ENCODE measurements around the gene KRTAP19-6.
"Not testable (repeated sequence)": the region's sequence is repeated elsewhere in the genome, so short reads cannot be mapped to it uniquely, and the experiment has no call there.

Gene KRTAP19-6

DNA sequence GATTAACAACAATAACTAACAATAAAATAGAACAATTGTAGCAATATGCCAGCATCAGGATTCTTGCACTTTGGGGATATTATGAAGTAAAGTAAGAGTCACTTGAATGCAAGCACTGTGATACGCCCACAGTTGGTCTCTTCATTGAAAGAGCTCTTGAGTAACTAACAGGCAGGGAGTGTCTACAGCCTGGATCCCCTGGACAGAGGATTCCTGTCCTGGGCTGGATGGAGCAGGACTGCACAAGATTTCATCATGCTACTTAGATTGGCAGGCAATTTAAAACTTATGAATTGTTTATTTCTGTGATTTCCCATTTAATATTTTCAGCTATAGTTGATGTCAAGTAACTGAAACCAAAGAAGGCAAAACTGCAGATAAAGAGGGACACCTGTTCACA lies 26.0 kb downstream of the KRTAP19-6 start:
- no peak for DNase-seq (ENCODE audit: low read depth)
- no peak overlapping the region for H3K4me3 ChIP-seq (replicated peaks; ENCODE audit: low read depth, low read length)
- TF ChIP-seq, protein P1, sequence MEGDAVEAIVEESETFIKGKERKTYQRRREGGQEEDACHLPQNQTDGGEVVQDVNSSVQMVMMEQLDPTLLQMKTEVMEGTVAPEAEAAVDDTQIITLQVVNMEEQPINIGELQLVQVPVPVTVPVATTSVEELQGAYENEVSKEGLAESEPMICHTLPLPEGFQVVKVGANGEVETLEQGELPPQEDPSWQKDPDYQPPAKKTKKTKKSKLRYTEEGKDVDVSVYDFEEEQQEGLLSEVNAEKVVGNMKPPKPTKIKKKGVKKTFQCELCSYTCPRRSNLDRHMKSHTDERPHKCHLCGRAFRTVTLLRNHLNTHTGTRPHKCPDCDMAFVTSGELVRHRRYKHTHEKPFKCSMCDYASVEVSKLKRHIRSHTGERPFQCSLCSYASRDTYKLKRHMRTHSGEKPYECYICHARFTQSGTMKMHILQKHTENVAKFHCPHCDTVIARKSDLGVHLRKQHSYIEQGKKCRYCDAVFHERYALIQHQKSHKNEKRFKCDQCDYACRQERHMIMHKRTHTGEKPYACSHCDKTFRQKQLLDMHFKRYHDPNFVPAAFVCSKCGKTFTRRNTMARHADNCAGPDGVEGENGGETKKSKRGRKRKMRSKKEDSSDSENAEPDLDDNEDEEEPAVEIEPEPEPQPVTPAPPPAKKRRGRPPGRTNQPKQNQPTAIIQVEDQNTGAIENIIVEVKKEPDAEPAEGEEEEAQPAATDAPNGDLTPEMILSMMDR (IDR thresholded peaks at IDR 0.05; ENCODE audit: low read length, missing control alignments), result no peak

DNA sequence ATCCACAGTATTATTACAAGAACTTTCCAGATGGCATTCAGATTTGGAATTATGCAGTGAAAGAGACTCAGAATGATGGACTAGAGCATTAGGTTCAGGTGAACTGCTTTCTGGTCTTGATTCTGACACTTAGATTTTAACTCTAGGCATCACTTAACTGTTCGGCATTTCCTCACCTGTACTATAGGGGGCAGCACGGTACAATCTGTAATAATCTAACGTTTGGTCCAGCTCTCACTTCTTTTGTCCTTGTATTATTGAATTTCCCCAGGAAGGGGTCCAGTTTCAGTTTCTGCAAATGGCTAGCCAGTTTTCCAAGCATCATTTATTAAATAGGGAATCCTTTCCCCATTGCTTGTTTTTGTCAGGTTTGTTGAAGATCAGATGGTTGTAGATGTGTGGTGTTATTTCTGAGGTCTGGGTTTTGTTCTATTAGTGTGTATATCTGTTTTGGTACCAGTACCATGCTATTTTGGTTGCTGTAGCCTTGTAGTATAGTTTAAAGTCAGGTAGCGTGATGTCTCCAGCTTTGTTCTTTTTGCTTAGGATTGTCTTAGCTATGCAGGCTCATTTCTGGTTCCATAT lies 36.0 kb downstream of the KRTAP19-6 start:
- not testable (repeated sequence) for DNase-seq (ENCODE audit: low read depth); H3K4me3 ChIP-seq (replicated peaks; ENCODE audit: low read depth, low read length)

DNA sequence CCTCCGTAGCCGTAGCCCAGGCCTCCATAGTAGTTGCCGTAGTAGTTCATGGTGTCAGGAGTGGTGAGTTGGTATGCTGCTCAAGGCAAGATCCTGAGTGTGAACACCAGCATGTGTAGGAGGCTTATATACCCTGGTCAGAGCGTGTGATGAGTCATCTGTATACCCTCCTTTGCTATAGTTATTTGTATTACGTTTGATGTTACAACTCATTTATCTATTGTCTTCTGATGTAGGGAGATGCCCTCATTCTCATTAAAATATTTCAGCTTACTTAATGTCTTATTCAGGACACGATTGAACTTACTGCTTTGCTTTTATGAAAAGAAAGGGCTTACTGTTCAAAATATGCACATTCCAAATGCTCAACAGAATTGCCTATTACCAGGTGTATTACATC lies 39.6 kb downstream of the KRTAP19-6 start, which contains the start of gene KRTAP19-5:
KRTAP19-5 (minus strand) TSS at position 101 of the 400 bp plus-strand sequence; CDS start at position 50, 51 bp downstream.
- TF ChIP-seq, protein P1 (IDR thresholded peaks at IDR 0.05; ENCODE audit: low read length, missing control alignments), result no peak
- no peak within 1 kb of the TSS for H3K4me3 ChIP-seq (replicated peaks; ENCODE audit: low read depth, low read length)
- DNase-seq (ENCODE audit: low read depth), result no peak

DNA sequence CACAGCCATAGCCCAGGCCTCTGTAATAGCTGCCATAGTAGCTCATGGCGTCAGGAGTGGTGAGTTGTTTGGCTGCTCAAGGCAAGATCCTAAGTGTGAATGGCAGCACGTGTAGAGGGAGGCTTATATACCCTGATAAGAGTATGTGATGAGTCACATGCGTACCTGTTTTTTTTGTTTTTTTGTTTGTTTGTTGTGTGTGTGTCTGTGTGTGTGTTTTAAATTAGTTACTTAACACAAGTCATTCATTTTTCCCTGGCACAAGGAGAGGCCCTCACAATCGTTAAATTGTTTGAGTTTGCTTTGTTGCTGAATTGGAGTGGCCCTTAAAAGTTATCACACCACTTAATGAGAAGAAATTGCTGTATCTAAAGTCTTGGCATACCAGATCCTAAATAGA lies 44.6 kb downstream of the KRTAP19-6 start, which contains the start of gene KRTAP19-4:
KRTAP19-4 (minus strand) TSS at position 101 of the 400 bp plus-strand sequence; CDS start at position 46, 55 bp downstream.
- DNase-seq (ENCODE audit: low read depth), result no peak
- no peak within 1 kb of the TSS for H3K4me3 ChIP-seq (replicated peaks; ENCODE audit: low read depth, low read length)
- TF ChIP-seq, protein P1 (IDR thresholded peaks at IDR 0.05; ENCODE audit: low read length, missing control alignments), result no peak

DNA sequence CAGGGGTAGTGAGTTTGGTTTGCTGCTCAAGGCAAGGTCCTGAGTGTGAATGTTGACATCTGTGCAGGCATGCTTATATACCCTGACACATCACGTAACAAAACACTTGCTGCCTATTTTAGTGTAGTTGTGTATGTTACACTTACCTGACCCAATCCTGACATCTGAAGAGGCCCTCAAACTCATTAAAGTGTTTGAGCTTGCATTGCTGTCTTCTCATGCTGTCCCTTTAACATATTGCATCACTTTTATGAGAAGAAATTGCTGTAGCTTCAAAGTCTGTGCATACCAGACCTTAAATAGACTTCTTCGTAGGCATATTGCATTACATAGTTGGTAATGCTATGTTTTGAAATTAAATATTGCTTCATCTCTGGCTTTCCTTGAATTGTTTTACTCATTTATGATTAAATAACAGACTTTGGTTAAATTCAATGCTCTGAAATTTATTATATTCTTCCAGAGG lies 49.7 kb downstream of the KRTAP19-6 start, which contains the start of gene KRTAP19-3:
KRTAP19-3 (minus strand) TSS at position 51 of the 466 bp plus-strand sequence. CDS start 56 bp downstream, outside the sequence.
- TF ChIP-seq, protein P1 (IDR thresholded peaks at IDR 0.05; ENCODE audit: low read length, missing control alignments), result no peak
- DNase-seq (ENCODE audit: low read depth), result no peak
- H3K4me3 ChIP-seq (replicated peaks; ENCODE audit: low read depth, low read length), result no peak within 1 kb of the TSS
